ENCODE results near the gene GLYAT. TPM values are rescaled to one million over a fixed set of nuclear protein-coding genes. Genes with fewer than 3 reads are reported as not detected.

The GLYAT gene
- total RNA-seq (not detected), total RNA-seq (0 reads per million in 2 donors)

DNA sequence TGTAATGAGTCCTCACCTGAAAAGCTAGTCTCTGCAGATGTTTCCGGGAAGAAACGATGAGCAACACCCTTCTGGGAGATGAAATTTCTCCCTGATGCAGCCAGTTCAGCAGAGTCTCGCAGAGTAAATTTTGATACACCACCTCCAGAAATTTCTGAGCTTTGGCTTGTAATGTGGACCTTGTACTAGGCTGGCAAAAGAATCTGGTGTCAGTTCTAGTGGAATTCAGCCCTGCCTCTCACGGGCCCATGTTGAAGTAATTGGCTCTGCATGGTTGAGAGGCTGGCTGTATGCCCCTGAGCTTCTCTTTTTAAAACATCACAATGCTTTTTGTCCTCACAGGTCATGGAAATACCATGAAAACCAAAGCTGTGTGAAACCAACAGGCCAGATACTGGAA, at the start of gene GLYAT:
TSS of gene GLYAT (minus strand) at position 125 of the 400 bp plus-strand sequence. CDS start 7,447 bp downstream, outside the sequence.
- H3K36me3 Mint-ChIP-seq (ENCODE audit: low read depth) = no peaks in the 10 kb centered on the region
- ATAC-seq (no peak), DNase-seq (no peak)
- peaks cover 30% of the 10 kb centered on the region for H3K27me3 Mint-ChIP-seq
- no peak within 1 kb of the TSS for H3K4me3 Mint-ChIP-seq
- no peaks in the 10 kb centered on the region for H3K9me3 ChIP-seq (ENCODE audit: control insufficient read depth, low read length, poor library complexity, severe bottlenecking)
- H3K27ac Mint-ChIP-seq = no peak within 1 kb of the TSS
- peaks cover 8% of the 10 kb centered on the region for H3K4me1 Mint-ChIP-seq

DNA sequence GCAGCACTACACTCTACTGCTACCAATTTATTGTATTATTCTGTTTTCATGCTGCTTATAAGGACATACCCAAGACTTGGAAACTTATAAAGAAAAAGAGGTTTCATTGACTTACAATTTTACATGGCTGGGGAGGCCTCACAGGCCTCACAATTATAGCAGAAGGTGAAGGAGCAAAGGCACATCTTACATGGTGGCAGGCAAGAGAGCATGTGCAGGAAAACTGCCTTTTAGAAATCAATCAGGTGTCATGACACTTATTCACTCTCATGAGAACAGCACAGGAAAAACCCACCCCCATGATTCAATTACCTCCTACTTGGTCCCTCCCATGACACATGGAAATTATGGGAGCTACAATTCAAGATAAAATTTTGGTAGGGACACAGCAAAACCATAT, 49.6 kb upstream of the GLYAT start:
- Mint-ChIP-seq H3K4me1 (no peaks in the 10 kb centered on the region), H3K4me3 (no peak overlapping the region), H3K36me3 (ENCODE audit: low read depth) (no peaks in the 10 kb centered on the region), H3K27ac (no peak overlapping the region), H3K27me3 (peaks cover 15% of the 10 kb centered on the region)
- H3K9me3 ChIP-seq (ENCODE audit: control insufficient read depth, low read length, poor library complexity, severe bottlenecking) = no peaks in the 10 kb centered on the region
- DNase-seq (no peak), ATAC-seq (no peak)

- peaks cover 20% of the 10 kb centered on the region for H3K27me3 Mint-ChIP-seq
- no peak for ATAC-seq
These were observed 48.8 kb upstream of the GLYAT start for GRCh38 chr11:58780578-58780977.

DNA sequence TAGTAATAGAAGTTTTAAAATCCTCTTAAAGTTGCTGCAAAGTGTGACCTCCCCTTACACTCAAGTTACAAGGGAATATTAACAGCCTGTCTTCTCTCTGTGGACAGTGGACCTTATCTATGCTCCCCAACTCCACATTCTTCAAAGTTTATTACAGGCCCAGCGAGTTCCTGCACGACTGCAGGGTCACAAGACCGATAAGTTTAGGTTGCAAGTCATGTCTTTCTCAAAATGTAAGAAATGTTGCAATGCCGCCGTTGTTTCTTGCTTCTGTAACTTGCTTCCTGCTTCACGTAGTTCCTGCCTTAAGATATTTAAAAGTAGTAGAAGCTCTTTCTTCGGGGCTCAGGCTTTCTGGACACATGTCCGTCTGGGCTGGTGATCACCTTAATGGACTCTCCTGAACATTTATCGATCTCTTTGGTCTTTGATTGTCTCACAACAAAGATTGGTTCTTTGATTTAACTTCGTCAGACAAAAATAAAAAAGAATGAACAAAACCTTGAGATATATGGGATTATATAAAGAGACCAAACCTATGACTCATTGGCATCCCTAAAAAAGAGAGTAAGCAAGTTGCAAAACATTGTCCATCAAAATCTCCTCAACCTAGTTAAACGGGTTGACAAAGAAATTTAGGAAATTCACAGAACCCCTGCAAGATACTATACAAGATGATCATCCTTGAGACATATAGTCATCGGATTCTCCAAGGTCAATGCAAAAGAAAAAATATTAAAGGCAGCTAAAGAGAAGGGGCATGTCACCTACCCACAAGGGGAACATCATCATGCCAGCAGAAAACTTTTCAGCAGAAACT, 45.4 kb upstream of the GLYAT start:
- H3K4me3 Mint-ChIP-seq = no peak overlapping the region
- no peak overlapping the region for H3K27ac Mint-ChIP-seq
- peaks cover 47% of the 10 kb centered on the region for H3K27me3 Mint-ChIP-seq
- H3K9me3 ChIP-seq (ENCODE audit: control insufficient read depth, low read length, poor library complexity, severe bottlenecking) = no peaks in the 10 kb centered on the region
- no peak for ATAC-seq
- DNase-seq = no peak
- H3K36me3 Mint-ChIP-seq (ENCODE audit: low read depth) = no peaks in the 10 kb centered on the region
- H3K4me1 Mint-ChIP-seq = peaks cover 4% of the 10 kb centered on the region

More at GRCh38 chr11:58780578-58780977, 48.8 kb upstream of the GLYAT start:
- Mint-ChIP-seq H3K4me3 (no peak overlapping the region), H3K36me3 (ENCODE audit: low read depth) (no peaks in the 10 kb centered on the region), H3K4me1 (no peaks in the 10 kb centered on the region), H3K27ac (no peak overlapping the region)
- H3K9me3 ChIP-seq (ENCODE audit: control insufficient read depth, low read length, poor library complexity, severe bottlenecking) = no peaks in the 10 kb centered on the region
- DNase-seq = no peak

DNA sequence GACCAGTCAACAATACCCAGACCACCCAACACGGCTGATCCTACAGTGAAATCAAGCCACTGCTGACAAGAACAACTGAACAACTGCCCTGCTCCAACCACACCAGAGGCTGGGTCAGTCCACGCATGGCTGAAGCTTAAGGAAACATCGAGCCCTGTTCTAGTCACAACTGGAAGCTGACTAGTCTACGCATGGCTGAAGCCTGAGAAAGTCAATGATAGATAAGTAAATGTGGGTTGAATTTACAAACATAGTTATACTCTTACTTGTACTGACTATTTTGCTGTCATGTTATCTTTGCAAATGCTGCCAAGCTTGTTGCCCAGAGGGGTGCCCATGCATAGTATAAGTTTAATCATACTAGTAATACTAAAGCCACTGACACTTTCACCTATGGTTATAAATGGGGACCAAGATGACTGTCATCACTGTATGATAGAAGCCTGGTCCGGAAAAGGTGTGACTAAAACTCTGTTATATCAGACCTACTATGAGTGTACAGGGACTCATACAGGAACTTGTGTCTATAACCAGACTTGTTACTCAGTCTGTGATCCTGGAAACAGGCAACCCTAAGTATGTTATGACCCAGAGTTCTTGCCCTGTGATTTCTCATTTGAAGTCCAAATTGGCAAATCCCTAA, 43.4 kb upstream of the GLYAT start:
- Mint-ChIP-seq H3K36me3 (ENCODE audit: low read depth) (peaks cover 2% of the 10 kb centered on the region), H3K4me1 (peaks cover 7% of the 10 kb centered on the region), H3K27me3 (peaks cover 66% of the 10 kb centered on the region), H3K4me3 (no peak overlapping the region), H3K27ac (no peak overlapping the region)
- no peaks in the 10 kb centered on the region for H3K9me3 ChIP-seq (ENCODE audit: control insufficient read depth, low read length, poor library complexity, severe bottlenecking)
- no peak for DNase-seq
- ATAC-seq = no peak

GRCh38 chr11:58774164-58774593, 42.4 kb upstream of the GLYAT start:
- no peaks in the 10 kb centered on the region for H3K9me3 ChIP-seq (ENCODE audit: control insufficient read depth, low read length, poor library complexity, severe bottlenecking)
- no peak for DNase-seq
- ATAC-seq = no peak
- Mint-ChIP-seq H3K27me3 (peaks cover 66% of the 10 kb centered on the region), H3K4me1 (peaks cover 7% of the 10 kb centered on the region), H3K36me3 (ENCODE audit: low read depth) (peaks cover 2% of the 10 kb centered on the region), H3K27ac (no peak overlapping the region), H3K4me3 (no peak overlapping the region)

DNA sequence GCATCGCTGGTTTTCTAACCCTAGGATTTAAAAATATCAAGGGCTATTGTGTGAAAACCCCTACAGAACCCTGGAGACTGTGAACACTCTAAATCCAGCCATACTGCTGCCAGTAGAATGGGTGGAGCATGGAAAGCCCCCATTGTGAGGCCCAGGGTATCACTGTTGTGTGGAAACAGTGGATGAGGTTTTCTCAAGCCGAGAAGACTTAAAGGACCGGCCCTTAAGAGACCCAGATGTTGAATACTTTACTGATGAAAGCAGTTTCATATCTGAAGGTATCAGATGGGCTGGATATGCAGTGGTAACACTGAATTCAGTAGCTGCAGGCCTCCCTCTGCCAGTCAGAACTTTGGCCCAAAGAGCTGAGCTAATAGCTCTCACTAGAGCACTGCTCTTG, 41.6 kb upstream of the GLYAT start:
- Mint-ChIP-seq H3K4me1 (peaks cover 7% of the 10 kb centered on the region), H3K27me3 (peaks cover 59% of the 10 kb centered on the region), H3K36me3 (ENCODE audit: low read depth) (peaks cover 2% of the 10 kb centered on the region), H3K27ac (no peak overlapping the region), H3K4me3 (no peak overlapping the region)
- DNase-seq (no peak), ATAC-seq (no peak)
- H3K9me3 ChIP-seq (ENCODE audit: control insufficient read depth, low read length, poor library complexity, severe bottlenecking) = no peaks in the 10 kb centered on the region

- DNase-seq (no peak), ATAC-seq (no peak)
- Mint-ChIP-seq H3K27me3 (peaks cover 57% of the 10 kb centered on the region), H3K36me3 (ENCODE audit: low read depth) (peaks cover 2% of the 10 kb centered on the region), H3K4me1 (peaks cover 7% of the 10 kb centered on the region), H3K4me3 (no peak overlapping the region), H3K27ac (no peak overlapping the region)
- no peaks in the 10 kb centered on the region for H3K9me3 ChIP-seq (ENCODE audit: control insufficient read depth, low read length, poor library complexity, severe bottlenecking)
These were observed 40.9 kb upstream of the GLYAT start for GRCh38 chr11:58772329-58773285.

GRCh38 chr11:58771458-58771855, 39.7 kb upstream of the GLYAT start:
- H3K36me3 Mint-ChIP-seq (ENCODE audit: low read depth) = peaks cover 2% of the 10 kb centered on the region
- DNase-seq (no peak), ATAC-seq (no peak)
- H3K4me1 Mint-ChIP-seq = peaks cover 7% of the 10 kb centered on the region
- H3K27ac Mint-ChIP-seq = no peak overlapping the region
- peaks cover 51% of the 10 kb centered on the region for H3K27me3 Mint-ChIP-seq
- H3K9me3 ChIP-seq (ENCODE audit: control insufficient read depth, low read length, poor library complexity, severe bottlenecking) = no peaks in the 10 kb centered on the region
- H3K4me3 Mint-ChIP-seq = no peak overlapping the region

DNA sequence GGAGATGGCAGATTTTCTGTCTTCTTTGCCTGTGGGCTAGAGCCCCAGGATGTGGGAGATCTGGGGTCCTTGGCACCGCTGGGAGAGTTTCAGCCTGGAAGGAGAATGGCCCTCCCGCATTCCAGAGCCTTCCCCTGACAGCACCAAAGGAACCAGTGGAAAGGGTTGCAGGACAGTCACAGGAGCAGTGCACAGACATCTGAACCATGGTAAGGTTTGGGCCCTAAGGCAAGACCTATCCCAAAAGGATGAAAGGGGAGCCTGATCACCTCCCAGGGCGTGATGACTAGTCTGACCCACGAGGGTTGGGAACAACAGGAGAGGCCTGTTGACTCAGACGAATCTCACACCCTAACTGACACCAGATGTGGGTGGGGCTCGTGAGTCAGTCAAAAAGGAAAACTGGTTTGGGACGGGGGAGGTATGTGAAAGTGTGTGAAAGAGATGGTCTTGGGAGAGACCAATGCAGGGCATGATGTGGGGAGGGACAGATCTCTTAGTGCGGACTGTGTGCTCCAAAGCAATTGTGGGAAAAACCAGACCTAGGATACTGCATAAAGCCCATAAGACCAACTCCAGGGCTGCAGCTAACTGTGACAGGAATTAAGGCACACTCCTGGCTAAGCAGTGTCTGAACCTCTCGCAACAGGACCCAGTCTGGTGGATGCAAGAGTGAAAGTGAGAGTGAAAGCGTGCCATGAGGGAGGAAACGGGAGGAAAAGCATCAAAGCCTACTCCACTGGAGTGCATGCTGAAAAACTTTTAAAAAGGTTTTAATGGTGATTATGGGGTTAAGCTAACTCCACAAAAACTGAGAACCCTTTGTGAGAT, 39.1 kb upstream of the GLYAT start:
- no peak for DNase-seq
- peaks cover 53% of the 10 kb centered on the region for H3K27me3 Mint-ChIP-seq
- no peak overlapping the region for H3K4me3 Mint-ChIP-seq
- peaks cover 2% of the 10 kb centered on the region for H3K36me3 Mint-ChIP-seq (ENCODE audit: low read depth)
- H3K4me1 Mint-ChIP-seq = peaks cover 7% of the 10 kb centered on the region
- no peak for ATAC-seq
- H3K9me3 ChIP-seq (ENCODE audit: control insufficient read depth, low read length, poor library complexity, severe bottlenecking) = no peaks in the 10 kb centered on the region
- H3K27ac Mint-ChIP-seq = no peak overlapping the region

DNA sequence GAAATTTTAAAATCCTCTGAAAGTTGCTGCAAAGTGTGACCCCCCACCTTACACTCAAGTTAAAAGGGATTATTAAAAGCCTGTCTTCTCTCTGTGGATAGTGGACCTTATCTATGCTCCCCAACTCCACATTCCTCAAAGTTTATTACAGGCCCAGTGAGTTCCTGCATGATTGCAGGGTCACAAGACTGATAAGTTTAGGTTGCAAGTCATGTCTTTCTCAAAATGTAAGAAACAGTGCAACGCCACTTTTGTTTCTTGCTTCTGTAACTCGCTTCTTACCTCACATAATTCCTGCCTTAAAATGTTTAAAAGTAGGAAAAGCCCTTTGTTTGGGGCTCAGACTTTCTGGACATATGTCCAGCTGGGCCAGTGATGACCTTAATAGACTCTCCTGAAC, 38.4 kb upstream of the GLYAT start:
- Mint-ChIP-seq H3K36me3 (ENCODE audit: low read depth) (peaks cover 2% of the 10 kb centered on the region), H3K27ac (no peak overlapping the region), H3K4me3 (no peak overlapping the region), H3K27me3 (peaks cover 52% of the 10 kb centered on the region), H3K4me1 (peaks cover 7% of the 10 kb centered on the region)
- ATAC-seq (no peak), DNase-seq (no peak)
- H3K9me3 ChIP-seq (ENCODE audit: control insufficient read depth, low read length, poor library complexity, severe bottlenecking) = no peaks in the 10 kb centered on the region

DNA sequence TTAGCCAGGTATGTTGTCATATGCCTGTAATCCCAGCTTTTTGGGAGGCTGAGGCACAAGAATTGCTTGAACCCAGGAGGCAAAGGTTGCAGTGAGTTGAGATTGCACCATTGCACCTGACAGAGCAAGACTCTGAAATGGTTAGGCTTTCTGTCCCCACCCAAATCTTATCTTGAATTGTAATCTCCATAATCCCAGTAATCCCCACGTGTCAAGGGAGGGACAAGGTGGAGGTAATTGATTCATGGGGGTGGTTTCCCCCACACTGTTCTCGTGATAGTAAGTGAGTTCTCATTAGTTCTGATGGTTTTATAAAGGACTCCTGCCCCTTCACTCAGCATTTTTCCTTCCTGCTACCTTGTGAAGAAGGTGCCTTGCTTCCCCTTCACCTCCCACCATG, 37.6 kb upstream of the GLYAT start:
- no peaks in the 10 kb centered on the region for H3K9me3 ChIP-seq (ENCODE audit: control insufficient read depth, low read length, poor library complexity, severe bottlenecking)
- Mint-ChIP-seq H3K27me3 (peaks cover 48% of the 10 kb centered on the region), H3K4me3 (no peak overlapping the region), H3K4me1 (peaks cover 7% of the 10 kb centered on the region), H3K36me3 (ENCODE audit: low read depth) (peaks cover 2% of the 10 kb centered on the region), H3K27ac (no peak overlapping the region)
- DNase-seq (no peak), ATAC-seq (no peak)
